Endometrium (tissue), 2 donors: ENCODE measurements around the gene WDR82.

Source experiments
- FAIRE-seq: peaks from 2 replicates; lab custom pipeline; 2012; peaks lifted over from hg19 to GRCh38; lab: Jason Lieb, UNC
- donor health status: control.
- donor health status: control.

The WDR82 gene

GRCh38 chr3:52237006-52237656 lies 41.3 kb downstream of the WDR82 start:
- no peak for FAIRE-seq

GRCh38 chr3:52236424-52236886 lies 42.0 kb downstream of the WDR82 start:
- FAIRE-seq, result no peak

- FAIRE-seq, result no peak
Observed at GRCh38 chr3:52234516-52235447, 43.7 kb downstream of the WDR82 start.

- FAIRE-seq, result no peak
Observed at GRCh38 chr3:52233968-52234367, 44.5 kb downstream of the WDR82 start.

GRCh38 chr3:52233108-52233591 lies 45.3 kb downstream of the WDR82 start:
- FAIRE-seq, result no peak

- no peak for FAIRE-seq
Observed at GRCh38 chr3:52232279-52233107, 46.0 kb downstream of the WDR82 start.

- no peak for FAIRE-seq
Observed at GRCh38 chr3:52231502-52232278, 46.8 kb downstream of the WDR82 start.

- FAIRE-seq, result no peak
Observed at GRCh38 chr3:52230889-52231499, 47.5 kb downstream of the WDR82 start.

GRCh38 chr3:52230461-52230860 lies 48.0 kb downstream of the WDR82 start:
- no peak for FAIRE-seq

- FAIRE-seq, result no peak
Observed at GRCh38 chr3:52229656-52230055, 48.8 kb downstream of the WDR82 start.

GRCh38 chr3:52228751-52229291 lies 49.6 kb downstream of the WDR82 start:
- FAIRE-seq, result no peak

- no peak for FAIRE-seq
Observed at GRCh38 chr3:52228266-52228665, 50.2 kb downstream of the WDR82 start.

- FAIRE-seq, result no peak
Observed at GRCh38 chr3:52227766-52228165, 50.7 kb downstream of the WDR82 start.

GRCh38 chr3:52227117-52227516 lies 51.3 kb downstream of the WDR82 start:
- FAIRE-seq, result no peak

- no peak for FAIRE-seq
Observed at GRCh38 chr3:52226229-52226817, 52.1 kb downstream of the WDR82 start.

- FAIRE-seq, result no peak
Observed at GRCh38 chr3:52225452-52226228, 52.8 kb downstream of the WDR82 start, which contains the start of gene TLR9. TLR9 (minus strand) TSS chr3:52225645; CDS start chr3:52225529, 116 bp downstream.

GRCh38 chr3:52223449-52224408 lies 54.7 kb downstream of the WDR82 start:
- FAIRE-seq, result no peak
